Naive thymus-derived CD8-positive, alpha-beta T cell (primary cell): ENCODE data around the gene ACAD11. TPM values are rescaled to one million over a fixed set of nuclear protein-coding genes. Genes with fewer than 3 reads are reported as not detected.
"Not testable (repeated sequence)": the region's sequence is repeated elsewhere in the genome, so short reads cannot be mapped to it uniquely, and the experiment has no call there.

Source experiments
- ATAC-seq, 2 donors: fragments of 150-1000 bp; cut with Tn5 transposase in 1 of 2; sonication (Bioruptor Pico), chemical (Tn5 transposase) in 1 of 2; 1 replicate in 1 of 2; 2 replicates in 1 of 2; pipeline ENCODE4 v1.10.0; 2021; ENCODE audit warnings: mild to moderate bottlenecking in 2 of 2, moderate library complexity in 2 of 2
- POLR2A ChIA-PET: fragments of 350-600 bp; sonication (Branson Sonifier 250); formaldehyde crosslinking; loops from one replicate; lab custom pipeline; 2021; ENCODE audit warnings: antibody characterized with exemption; lab: Charles Lee
- DNase-seq, 10 donors: peaks; one replicate each; pipeline versions ENCODE4 v3.0.0 to v3.0.0-alpha.2; 2020 to 2022
- H3K27ac Mint-ChIP-seq, 10 donors: one replicate each; pipeline ENCODE4 v1.8.0; 2020 to 2022; ENCODE audit warnings: mild to moderate bottlenecking in 10 of 10, mixed read lengths in 10 of 10, moderate library complexity in 4 of 10, inconsistent platforms in 1 of 10
- H3K27me3 Mint-ChIP-seq, 5 donors: one replicate each; pipeline ENCODE4 v1.8.0; 2021 to 2022; ENCODE audit warnings: mixed read lengths in 5 of 5
- H3K36me3 Mint-ChIP-seq, 3 donors: one replicate each; pipeline ENCODE4 v1.8.0; 2020 to 2022; ENCODE audit warnings: mixed read lengths in 3 of 3, mild to moderate bottlenecking in 2 of 3, inconsistent platforms in 1 of 3
- H3K4me1 Mint-ChIP-seq, 4 donors: one replicate each; pipeline ENCODE4 v1.8.0; 2021 to 2022; ENCODE audit warnings: mixed read lengths in 4 of 4
- H3K4me3 Mint-ChIP-seq, 10 donors: one replicate each; pipeline ENCODE4 v1.8.0; 2020 to 2022; ENCODE audit warnings: mild to moderate bottlenecking in 10 of 10, mixed read lengths in 10 of 10, moderate library complexity in 6 of 10, inconsistent platforms in 1 of 10
- H3K9me3 Mint-ChIP-seq, 9 donors: one replicate each; pipeline ENCODE4 v1.8.0; 2020 to 2022; ENCODE audit warnings: mixed read lengths in 9 of 9, mild to moderate bottlenecking in 3 of 9, inconsistent platforms in 1 of 9, moderate library complexity in 1 of 9
- polyA plus RNA-seq, 3 donors: library from polyadenylated mRNA; unstranded; fragments of 300-500 nt; fragmentation: Illumina TruSeq; gene quantifications; one replicate each; pipeline ENCODE4 v1.2.3, GENCODE V29; 2021
- total RNA-seq, 8 experiments: library from RNA in 2 of 8; stranded (reverse) in 2 of 8; gene quantifications; one replicate each; pipeline ENCODE4 v1.2.3 and lab custom pipeline; 2021 to 2026

The ACAD11 gene
- total and polyA plus RNA-seq, 5 experiments from 2014 or later = 4.6 to 28.1 (median 10.3) TPM

GRCh38 chr3:132623646-132624045 lies 36.0 kb downstream of the ACAD11 start:
- ATAC-seq (no peak), DNase-seq (no peak)
- Mint-ChIP-seq H3K27ac (no peak overlapping the region), H3K36me3 (peaks cover 9 to 56% (median 15%) of the 10 kb centered on the region in 3 donors), H3K9me3 (no peaks in the 10 kb centered on the region), H3K4me1 (peaks cover 0 to 14% (median 9%) of the 10 kb centered on the region in 4 donors), H3K27me3 (no peaks in the 10 kb centered on the region), H3K4me3 (no peak overlapping the region)
- POLR2A ChIA-PET = no interaction called here

- ATAC-seq = no peak
- Mint-ChIP-seq H3K27me3 (no peaks in the 10 kb centered on the region), H3K27ac (no peak overlapping the region), H3K36me3 (peaks cover 11 to 51% (median 12%) of the 10 kb centered on the region in 3 donors), H3K4me1 (peaks cover 0 to 14% (median 9%) of the 10 kb centered on the region in 4 donors), H3K9me3 (no peaks in the 10 kb centered on the region), H3K4me3 (no peak overlapping the region)
- no peak for DNase-seq
- POLR2A ChIA-PET = no interaction called here
Observed at GRCh38 chr3:132622761-132623160, 36.8 kb downstream of the ACAD11 start.

DNA sequence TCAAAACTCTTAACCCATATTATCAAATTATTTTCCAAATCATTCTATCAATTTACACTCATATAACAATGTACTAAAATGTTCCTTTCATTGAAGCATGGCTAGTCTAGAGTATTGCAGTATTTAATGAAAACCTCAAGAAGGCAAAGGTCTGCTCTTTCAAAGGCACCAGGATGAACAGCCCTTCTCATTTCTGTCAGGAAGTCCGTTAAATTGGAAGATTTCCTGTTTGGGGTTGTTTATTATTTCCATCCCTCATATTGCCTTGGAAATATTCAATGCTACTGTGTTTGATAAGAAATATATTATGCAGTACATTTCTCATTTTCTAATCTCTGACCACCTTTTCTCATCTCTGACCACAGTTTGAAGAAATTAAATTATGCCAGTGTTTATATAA lies 37.5 kb downstream of the ACAD11 start:
- H3K4me1 Mint-ChIP-seq = peaks cover 0 to 14% (median 10%) of the 10 kb centered on the region in 4 donors
- H3K4me3 Mint-ChIP-seq = no peak overlapping the region
- DNase-seq = no peak
- no peaks in the 10 kb centered on the region for H3K27me3 Mint-ChIP-seq
- peaks cover 0 to 3% (median 0%) of the 10 kb centered on the region in 9 donors for H3K9me3 Mint-ChIP-seq
- no peak for ATAC-seq
- H3K27ac Mint-ChIP-seq = no peak overlapping the region
- POLR2A ChIA-PET = no interaction called here
- peaks cover 15 to 51% (median 17%) of the 10 kb centered on the region in 3 donors for H3K36me3 Mint-ChIP-seq

DNA sequence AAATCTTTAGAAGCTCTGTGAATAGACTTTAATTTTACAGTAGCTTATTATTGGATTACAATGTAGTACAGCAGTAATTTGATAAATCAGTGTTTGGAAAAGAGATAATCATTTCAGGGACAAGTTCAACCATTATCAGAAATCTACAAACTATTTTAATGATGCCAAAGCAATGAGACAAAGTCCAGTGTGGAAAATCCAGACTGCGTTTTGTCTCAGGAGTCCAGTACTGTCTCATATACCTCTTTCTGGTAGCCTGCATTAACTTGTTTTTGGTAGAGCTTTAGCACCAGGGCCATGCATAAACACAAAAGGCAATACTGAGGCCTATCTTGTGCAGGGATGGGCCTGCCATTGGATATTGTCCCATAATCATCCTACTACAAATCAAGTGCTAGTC lies 42.8 kb downstream of the ACAD11 start:
- POLR2A ChIA-PET = no interaction called here
- no peaks in the 10 kb centered on the region for H3K27me3 Mint-ChIP-seq
- peaks cover 0 to 6% (median 0%) of the 10 kb centered on the region in 4 donors for H3K4me1 Mint-ChIP-seq
- no peak overlapping the region for H3K4me3 Mint-ChIP-seq
- no peak overlapping the region for H3K27ac Mint-ChIP-seq
- ATAC-seq (no peak), DNase-seq (no peak)
- peaks cover 32 to 59% (median 44%) of the 10 kb centered on the region in 3 donors for H3K36me3 Mint-ChIP-seq
- peaks cover 0 to 9% (median 4%) of the 10 kb centered on the region in 9 donors for H3K9me3 Mint-ChIP-seq

- peaks cover 0 to 9% (median 4%) of the 10 kb centered on the region in 9 donors for H3K9me3 Mint-ChIP-seq
- no peak overlapping the region for H3K27ac Mint-ChIP-seq
- no peaks in the 10 kb centered on the region for H3K27me3 Mint-ChIP-seq
- H3K36me3 Mint-ChIP-seq = peaks cover 29 to 61% (median 47%) of the 10 kb centered on the region in 3 donors
- ATAC-seq (no peak), DNase-seq (no peak)
- H3K4me1 Mint-ChIP-seq = peaks cover 0 to 7% (median 2%) of the 10 kb centered on the region in 4 donors
- POLR2A ChIA-PET = no interaction called here
- H3K4me3 Mint-ChIP-seq = no peak overlapping the region
Observed at GRCh38 chr3:132615881-132616280, 43.7 kb downstream of the ACAD11 start.

DNA sequence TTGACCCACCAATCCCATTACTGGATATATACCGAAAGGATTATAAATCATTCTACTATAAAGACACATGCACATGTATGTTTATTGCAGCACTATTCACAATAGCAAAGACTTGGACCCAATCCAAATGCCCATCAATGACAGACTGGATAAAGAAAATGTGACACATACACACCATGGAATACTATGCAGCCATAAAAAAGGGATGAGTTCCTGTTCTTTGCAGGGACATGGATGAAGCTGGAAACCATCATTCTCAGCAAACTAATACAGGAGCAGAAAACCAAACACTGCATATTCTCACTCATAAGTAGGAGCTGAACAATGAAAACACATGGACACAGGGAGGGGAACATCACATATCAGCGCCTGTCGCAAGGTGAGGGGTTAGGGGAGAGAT lies 44.3 kb downstream of the ACAD11 start:
- DNase-seq, H3K4me3 Mint-ChIP-seq, H3K4me1 Mint-ChIP-seq, H3K27ac Mint-ChIP-seq, POLR2A ChIA-PET, H3K27me3 Mint-ChIP-seq, ATAC-seq, H3K9me3 Mint-ChIP-seq: not testable (repeated sequence)
- H3K36me3 Mint-ChIP-seq = peaks cover 23 to 61% (median 47%) of the 10 kb centered on the region in 3 donors

DNA sequence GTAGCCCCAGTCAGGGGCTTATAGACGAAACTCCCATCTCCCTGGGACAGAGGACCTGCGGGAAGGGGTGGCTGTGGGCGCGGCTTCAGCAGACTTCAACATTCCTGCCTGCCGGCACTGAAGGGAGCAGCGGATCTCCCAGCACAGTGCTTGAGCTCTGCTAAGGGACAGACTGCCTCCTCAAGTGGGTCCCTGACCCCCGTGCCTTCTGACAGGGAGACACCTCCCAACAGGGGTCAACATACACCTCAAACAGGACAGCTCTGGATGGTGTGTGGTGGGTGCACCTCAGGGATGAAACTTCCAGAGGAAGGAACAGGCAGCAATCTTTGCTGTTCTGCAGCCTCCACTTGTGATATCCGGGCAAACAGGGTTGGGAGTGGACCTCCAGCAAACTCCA lies 53.0 kb downstream of the ACAD11 start:
- ATAC-seq, DNase-seq, POLR2A ChIA-PET, H3K27me3 Mint-ChIP-seq, H3K4me3 Mint-ChIP-seq, H3K27ac Mint-ChIP-seq: not testable (repeated sequence)
- Mint-ChIP-seq H3K4me1 (peaks cover 3 to 15% (median 5%) of the 10 kb centered on the region in 4 donors), H3K36me3 (peaks cover 28 to 89% (median 74%) of the 10 kb centered on the region in 3 donors), H3K9me3 (peaks cover 0 to 12% (median 0%) of the 10 kb centered on the region in 9 donors)

GRCh38 chr3:132606085-132606484 lies 53.5 kb downstream of the ACAD11 start:
- POLR2A ChIA-PET = no interaction called here

GRCh38 chr3:132605374-132605792 lies 54.2 kb downstream of the ACAD11 start:
- Mint-ChIP-seq H3K4me3 (no peak overlapping the region), H3K27ac (no peak overlapping the region), H3K4me1 (peaks cover 0 to 12% (median 5%) of the 10 kb centered on the region in 4 donors), H3K9me3 (peaks cover 0 to 12% (median 0%) of the 10 kb centered on the region in 9 donors), H3K27me3 (no peaks in the 10 kb centered on the region), H3K36me3 (peaks cover 28 to 78% (median 65%) of the 10 kb centered on the region in 3 donors)
- ATAC-seq (no peak), DNase-seq (no peak)
- POLR2A ChIA-PET = no interaction called here

More at GRCh38 chr3:132606085-132606484, 53.5 kb downstream of the ACAD11 start:
- Mint-ChIP-seq H3K9me3 (peaks cover 0 to 12% (median 0%) of the 10 kb centered on the region in 9 donors), H3K27ac (no peak overlapping the region), H3K27me3 (no peaks in the 10 kb centered on the region), H3K4me3 (no peak overlapping the region), H3K4me1 (peaks cover under 1 to 12% (median 5%) of the 10 kb centered on the region in 4 donors), H3K36me3 (peaks cover 28 to 85% (median 71%) of the 10 kb centered on the region in 3 donors)
- ATAC-seq (no peak), DNase-seq (no peak)

DNA sequence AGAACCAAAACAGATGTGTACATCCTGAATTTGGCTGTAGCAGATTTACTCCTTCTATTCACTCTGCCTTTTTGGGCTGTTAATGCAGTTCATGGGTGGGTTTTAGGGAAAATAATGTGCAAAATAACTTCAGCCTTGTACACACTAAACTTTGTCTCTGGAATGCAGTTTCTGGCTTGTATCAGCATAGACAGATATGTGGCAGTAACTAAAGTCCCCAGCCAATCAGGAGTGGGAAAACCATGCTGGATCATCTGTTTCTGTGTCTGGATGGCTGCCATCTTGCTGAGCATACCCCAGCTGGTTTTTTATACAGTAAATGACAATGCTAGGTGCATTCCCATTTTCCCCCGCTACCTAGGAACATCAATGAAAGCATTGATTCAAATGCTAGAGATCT lies 59.0 kb downstream of the ACAD11 start:
- H3K27me3 Mint-ChIP-seq, H3K4me3 Mint-ChIP-seq, H3K4me1 Mint-ChIP-seq, H3K27ac Mint-ChIP-seq, H3K9me3 Mint-ChIP-seq, DNase-seq, POLR2A ChIA-PET, ATAC-seq: not testable (repeated sequence)
- peaks cover 23 to 65% (median 45%) of the 10 kb centered on the region in 3 donors for H3K36me3 Mint-ChIP-seq

DNA sequence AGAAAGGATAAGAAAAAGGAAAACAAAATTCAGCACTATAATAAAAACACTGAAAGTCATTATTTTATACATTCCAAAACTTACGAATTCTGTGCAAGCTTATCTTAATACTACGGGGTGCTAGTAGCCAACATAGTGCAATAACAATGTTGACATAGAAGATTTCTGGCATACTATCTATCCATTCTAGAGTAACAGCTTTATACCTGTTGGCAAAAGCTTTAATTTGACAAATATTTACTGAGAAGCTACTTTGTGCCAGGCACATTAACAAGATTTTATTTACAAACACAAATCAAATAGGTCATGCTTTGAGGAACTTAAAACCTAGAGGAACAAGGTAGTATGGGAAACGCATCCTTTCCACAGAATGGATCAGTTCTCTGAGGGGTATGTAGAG lies 61.4 kb downstream of the ACAD11 start:
- Mint-ChIP-seq H3K27me3 (no peaks in the 10 kb centered on the region), H3K4me1 (peaks cover 0 to 6% (median 3%) of the 10 kb centered on the region in 4 donors), H3K27ac (peak overlapping the region in 1 of 10 donors; percentile 46), H3K36me3 (peaks cover 17 to 66% (median 44%) of the 10 kb centered on the region in 3 donors), H3K9me3 (no peaks in the 10 kb centered on the region), H3K4me3 (no peak overlapping the region)
- ATAC-seq (no peak), DNase-seq (no peak)
- POLR2A ChIA-PET = no interaction called here

DNA sequence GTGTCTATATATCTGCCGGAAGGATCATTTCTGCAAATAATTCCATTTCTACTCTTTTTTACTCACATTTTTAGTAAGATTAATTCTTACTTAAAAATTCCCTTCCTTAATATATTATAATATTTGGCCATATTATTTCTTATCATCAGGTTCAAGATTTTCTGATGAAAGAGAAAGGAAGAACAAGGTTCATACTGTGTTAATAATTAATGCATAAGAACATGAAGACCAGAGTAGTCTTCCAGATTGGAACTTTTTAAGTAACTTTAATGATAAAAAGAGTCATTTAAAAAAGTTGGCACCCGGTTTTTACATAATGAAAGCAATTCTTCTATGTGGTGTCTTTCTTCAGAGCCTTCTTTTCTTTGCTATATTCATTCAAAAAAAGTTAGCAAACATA lies 61.9 kb downstream of the ACAD11 start:
- no peak overlapping the region for H3K4me3 Mint-ChIP-seq
- peaks cover 14 to 65% (median 39%) of the 10 kb centered on the region in 3 donors for H3K36me3 Mint-ChIP-seq
- H3K27ac Mint-ChIP-seq = no peak overlapping the region
- DNase-seq (no peak), ATAC-seq (no peak)
- H3K9me3 Mint-ChIP-seq = no peaks in the 10 kb centered on the region
- peaks cover 0 to 6% (median 3%) of the 10 kb centered on the region in 4 donors for H3K4me1 Mint-ChIP-seq
- no peaks in the 10 kb centered on the region for H3K27me3 Mint-ChIP-seq
- POLR2A ChIA-PET = no interaction called here

DNA sequence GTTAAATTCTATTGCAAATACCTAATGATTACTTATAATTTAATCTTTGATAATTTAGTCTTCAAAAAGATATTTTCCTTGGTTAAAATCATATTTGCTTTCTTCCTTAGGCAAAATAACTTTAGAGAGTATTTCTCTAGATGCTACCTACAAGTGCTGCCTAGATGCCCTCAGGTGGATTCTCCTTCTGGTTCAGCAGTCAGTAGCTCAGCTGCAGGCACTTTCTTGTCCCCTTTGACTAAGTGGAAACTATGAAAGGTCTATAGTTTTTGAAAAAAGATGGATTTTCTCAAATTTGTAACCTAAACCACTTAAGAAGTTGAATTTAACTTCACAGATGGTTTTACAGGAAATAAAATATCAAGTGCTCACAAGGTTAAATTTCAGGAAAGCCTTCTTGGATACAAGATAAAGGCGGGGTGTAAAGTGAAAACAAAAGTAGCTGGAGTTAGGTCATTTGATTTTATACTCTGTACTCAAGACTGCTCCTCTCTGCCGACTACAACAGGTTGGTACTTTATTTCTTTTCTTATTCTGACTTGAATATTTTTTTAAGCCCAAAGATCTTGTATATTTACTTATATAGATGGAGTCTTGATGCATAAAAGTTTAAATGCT lies 62.7 kb downstream of the ACAD11 start, which contains the start of gene ACKR4:
Gene ACKR4 (plus strand): TSS at position 455 of the 618 bp plus-strand sequence. CDS start 3,128 bp downstream, outside the sequence.
- H3K36me3 Mint-ChIP-seq = peaks cover 14 to 62% (median 42%) of the 10 kb centered on the region in 3 donors

More for the DNA sequence above, 62.7 kb downstream of the ACAD11 start, which contains the start of gene ACKR4:
- DNase-seq (no peak), ATAC-seq (no peak)
- no peaks in the 10 kb centered on the region for H3K27me3 Mint-ChIP-seq
- POLR2A ChIA-PET = no interaction called here
- no peak within 1 kb of the TSS for H3K4me3 Mint-ChIP-seq
- no peaks in the 10 kb centered on the region for H3K9me3 Mint-ChIP-seq
- H3K4me1 Mint-ChIP-seq = peaks cover 0 to 6% (median 3%) of the 10 kb centered on the region in 4 donors
- H3K27ac Mint-ChIP-seq = no peak within 1 kb of the TSS
